H9 (cell line): ENCODE results near the gene RNU6-9. TPM values are rescaled to one million over a fixed set of nuclear protein-coding genes. Genes with fewer than 3 reads are reported as not detected.

ENCODE experiments used
- DNase-seq: peaks from one replicate; pipeline ENCODE4 v3.0.0-alpha.2; 2017
- H2AFZ ChIP-seq: one replicate; pipeline ENCODE4 v1.6.1; 2013; ENCODE audit warnings: mild to moderate bottlenecking, low read length, control low read depth, moderate library complexity
- H2AK5ac ChIP-seq: 2 replicates; pipeline ENCODE4 v1.6.1; 2013; ENCODE audit warnings: low read length, control low read depth, mixed read lengths; ENCODE audit not compliant: insufficient read length
- H2BK120ac ChIP-seq: one replicate; pipeline ENCODE4 v1.6.1; 2013; ENCODE audit warnings: low read depth, mild to moderate bottlenecking, low read length, control low read depth, inconsistent platforms; ENCODE audit not compliant: poor library complexity, severe bottlenecking
- H2BK12ac ChIP-seq: 2 replicates; pipeline ENCODE4 v1.6.1; 2013; ENCODE audit warnings: low read length, control low read depth, mixed read lengths, low read depth; ENCODE audit not compliant: insufficient read length
- H2BK15ac ChIP-seq: 2 replicates; pipeline ENCODE4 v1.6.1; 2013; ENCODE audit warnings: low read depth, low read length, control low read depth
- H2BK20ac ChIP-seq: one replicate; pipeline ENCODE4 v1.6.1; 2013; ENCODE audit warnings: low read depth, mild to moderate bottlenecking, low read length, control low read depth, inconsistent platforms; ENCODE audit not compliant: poor library complexity, severe bottlenecking
- H2BK5ac ChIP-seq: 2 replicates; pipeline ENCODE4 v1.6.1; 2013; ENCODE audit warnings: low read length, control low read depth, mixed read lengths; ENCODE audit not compliant: insufficient read length
- H3K14ac ChIP-seq: 2 replicates; pipeline ENCODE4 v1.6.1; 2013; ENCODE audit warnings: low read length, control low read depth; ENCODE audit not compliant: insufficient read depth
- H3K18ac ChIP-seq: 2 replicates; pipeline ENCODE4 v1.6.1; 2013; ENCODE audit warnings: low read depth, mild to moderate bottlenecking, mixed read lengths, low read length, control low read depth; ENCODE audit not compliant: insufficient read length
- H3K23ac ChIP-seq: 2 replicates; pipeline ENCODE4 v1.6.1; 2013; ENCODE audit warnings: low read length, control low read depth, mixed read lengths, low read depth; ENCODE audit not compliant: insufficient read length
- H3K23me2 ChIP-seq: 2 replicates; pipeline ENCODE4 v1.6.1; 2013; ENCODE audit warnings: low read depth, mild to moderate bottlenecking, mixed read lengths, low read length, control low read depth; ENCODE audit not compliant: insufficient read length, poor library complexity, severe bottlenecking
- H3K27ac ChIP-seq: 2 replicates; pipeline ENCODE4 v1.5.1; 2013; ENCODE audit warnings: low read length, control low read depth, mixed read lengths, low read depth; ENCODE audit not compliant: insufficient read length
- H3K27me3 ChIP-seq: 2 replicates; pipeline ENCODE4 v1.6.1; 2013; ENCODE audit warnings: low read length, control low read depth, inconsistent platforms; ENCODE audit not compliant: insufficient read depth
- H3K4ac ChIP-seq: 2 replicates; pipeline ENCODE4 v1.6.1; 2013; ENCODE audit warnings: low read depth, mild to moderate bottlenecking, control low read depth, inconsistent platforms, low read length, moderate library complexity
- H3K4me1 ChIP-seq: 2 replicates; pipeline ENCODE4 v1.6.1; 2013; ENCODE audit warnings: low read length, control low read depth, inconsistent platforms; ENCODE audit not compliant: insufficient read depth
- H3K4me2 ChIP-seq: 2 replicates; pipeline ENCODE4 v1.6.1; 2013; ENCODE audit warnings: low read length, control low read depth, mixed read lengths; ENCODE audit not compliant: insufficient read length, insufficient read depth
- H3K56ac ChIP-seq: 2 replicates; pipeline ENCODE4 v1.6.1; 2013; ENCODE audit warnings: low read depth, mild to moderate bottlenecking, mixed read lengths, low read length, control low read depth; ENCODE audit not compliant: insufficient read length
- H3K79me1 ChIP-seq: 2 replicates; pipeline ENCODE4 v1.6.1; 2013; ENCODE audit warnings: low read depth, mild to moderate bottlenecking, moderate library complexity, low read length, control low read depth, inconsistent platforms; ENCODE audit not compliant: insufficient read depth, poor library complexity, severe bottlenecking
- H3K79me2 ChIP-seq: 2 replicates; pipeline ENCODE4 v1.6.1; 2013; ENCODE audit warnings: low read length, control low read depth, inconsistent platforms; ENCODE audit not compliant: insufficient read depth
- H3K9ac ChIP-seq: 2 replicates; pipeline ENCODE4 v1.6.1; 2013; ENCODE audit warnings: low read length, control low read depth, mixed read lengths; ENCODE audit not compliant: insufficient read length; ENCODE audit errors: extremely low read depth
- H3K9me3 ChIP-seq: one replicate; pipeline ENCODE4 v1.6.1; 2013; ENCODE audit warnings: low read depth, low read length, inconsistent platforms; ENCODE audit not compliant: control insufficient read depth
- H3T11ph ChIP-seq: one replicate; pipeline ENCODE4 v1.6.1; 2013; ENCODE audit warnings: mild to moderate bottlenecking, low read length, control low read depth, inconsistent platforms
- H4K20me1 ChIP-seq: one replicate; pipeline ENCODE4 v1.6.1; 2013; ENCODE audit not compliant: control insufficient read depth, insufficient read length, insufficient read depth
- H4K5ac ChIP-seq: 2 replicates; pipeline ENCODE4 v1.6.1; 2013; ENCODE audit warnings: low read depth, mild to moderate bottlenecking, mixed read lengths, low read length, control low read depth; ENCODE audit not compliant: insufficient read length
- H4K8ac ChIP-seq: replicated peaks from 2 replicates; pipeline ENCODE4 v1.6.1; 2013; ENCODE audit warnings: low read length, control low read depth, mixed read lengths, low read depth; ENCODE audit not compliant: insufficient read length
- H4K91ac ChIP-seq: 2 replicates; pipeline ENCODE4 v1.6.1; 2013; ENCODE audit warnings: low read depth, mild to moderate bottlenecking, moderate library complexity, mixed read lengths, low read length, control low read depth; ENCODE audit not compliant: insufficient read length
- H3K27ac Mint-ChIP-seq, 3 experiments: 2 replicates in 2 of 3; 3 replicates in 1 of 3; pipeline ENCODE4 v1.8.0; 2020 to 2021; ENCODE audit warnings: mixed read lengths in 3 of 3, mild to moderate bottlenecking in 1 of 3, moderate library complexity in 1 of 3
- H3K27me3 Mint-ChIP-seq: 2 replicates; pipeline ENCODE4 v1.8.0; 2021; ENCODE audit warnings: low read depth, mild to moderate bottlenecking, moderate library complexity, mixed read lengths
- H3K36me3 Mint-ChIP-seq, 3 experiments: 2 replicates in 2 of 3; 3 replicates in 1 of 3; pipeline ENCODE4 v1.8.0; 2020 to 2021; ENCODE audit warnings: low read depth in 3 of 3, mixed read lengths in 3 of 3; ENCODE audit not compliant: insufficient read depth in 1 of 3
- H3K4me1 Mint-ChIP-seq, 2 experiments: 2 replicates each; pipeline ENCODE4 v1.8.0; 2020; ENCODE audit warnings: mixed read lengths in 2 of 2
- H3K4me3 Mint-ChIP-seq, 2 experiments: 2 replicates in 1 of 2; 3 replicates in 1 of 2; pipeline ENCODE4 v1.8.0; 2020 to 2021; ENCODE audit warnings: mild to moderate bottlenecking in 2 of 2, mixed read lengths in 2 of 2, moderate library complexity in 1 of 2
- H3K9me3 Mint-ChIP-seq, 2 experiments: 2 replicates in 1 of 2; 3 replicates in 1 of 2; pipeline ENCODE4 v1.8.0; 2020; ENCODE audit warnings: mild to moderate bottlenecking in 2 of 2, mixed read lengths in 2 of 2, moderate library complexity in 1 of 2
- WGBS: extraction: QIAGEN DNeasy Blood & Tissue Kit; methylation state at CpG from one replicate; pipeline ENCODE4 v1.1.7; 2013; ENCODE audit warnings: missing lambda C conversion rate, low lambda C conversion rate, mixed read lengths; ENCODE audit not compliant: insufficient read length; ENCODE audit errors: extremely low coverage; 5-methylcytosine and 5-hydroxymethylcytosine counted together
- total RNA-seq: library from RNA; stranded (reverse); gene quantifications from 2 replicates; pipeline ENCODE4 v1.2.1, GENCODE V29; 2021
- TF ChIP-seq, protein P1 (sequence below): fragments of 200-600 bp; sonication (generic); conservative IDR thresholded peaks from 3 replicates; pipeline ENCODE4 v1.8.0; 2021; ENCODE audit warnings: antibody characterized with exemption, mild to moderate bottlenecking

The RNU6-9 gene
- total RNA-seq, 1 experiment from 2014 or later = not detected

DNA sequence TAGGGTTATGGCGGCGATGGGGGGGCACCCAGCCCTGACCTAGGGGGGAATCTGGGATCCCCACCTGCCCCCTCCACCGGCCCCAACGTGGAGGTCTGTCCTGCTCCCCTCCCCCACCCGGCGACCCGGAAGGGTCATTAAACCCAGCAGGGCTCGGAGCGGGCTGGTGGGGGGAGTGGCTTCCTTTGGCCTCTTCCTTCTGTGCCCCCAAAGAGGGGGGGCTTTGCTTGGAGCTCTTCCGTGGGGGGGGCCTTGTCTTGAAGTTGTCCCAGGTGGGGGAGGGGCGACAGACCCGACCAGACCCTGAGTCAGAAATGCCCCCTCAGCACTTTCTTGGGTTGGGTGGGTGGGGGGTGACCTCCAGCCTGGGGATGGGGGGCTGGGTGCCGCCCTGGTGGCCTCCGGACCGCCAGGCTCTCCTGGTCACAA lies 34.1 kb downstream of the RNU6-9 start:
- peak overlapping the region; percentile 35 for H3K4me2 ChIP-seq
- no peaks in the 10 kb centered on the region; the same call in 1 of the 2 replicates for H3K79me2 ChIP-seq
- H3K4me1 ChIP-seq = no peaks in the 10 kb centered on the region
- no peaks in the 10 kb centered on the region for H3K9me3 ChIP-seq
- no peak overlapping the region for H3K56ac ChIP-seq
- no peak overlapping the region for H3K18ac ChIP-seq
- H2AK5ac ChIP-seq = no peak overlapping the region
- no peaks in the 10 kb centered on the region for H3K79me1 ChIP-seq
- no peak overlapping the region for H4K91ac ChIP-seq
- no peak overlapping the region for H2BK12ac ChIP-seq
- peaks cover 4 to 16% of the 10 kb centered on the region in 2 experiments for H3K4me1 Mint-ChIP-seq
- peaks cover 7 to 30% (median 23%) of the 10 kb centered on the region in 3 experiments for H3K36me3 Mint-ChIP-seq
- DNase-seq = peak; percentile 55
- H3K23ac ChIP-seq = no peak overlapping the region
- no peak overlapping the region for H3K9ac ChIP-seq
- no peaks in the 10 kb centered on the region for H4K20me1 ChIP-seq
- H3K27me3 Mint-ChIP-seq = peaks cover 7% of the 10 kb centered on the region
- TF ChIP-seq, protein P1, sequence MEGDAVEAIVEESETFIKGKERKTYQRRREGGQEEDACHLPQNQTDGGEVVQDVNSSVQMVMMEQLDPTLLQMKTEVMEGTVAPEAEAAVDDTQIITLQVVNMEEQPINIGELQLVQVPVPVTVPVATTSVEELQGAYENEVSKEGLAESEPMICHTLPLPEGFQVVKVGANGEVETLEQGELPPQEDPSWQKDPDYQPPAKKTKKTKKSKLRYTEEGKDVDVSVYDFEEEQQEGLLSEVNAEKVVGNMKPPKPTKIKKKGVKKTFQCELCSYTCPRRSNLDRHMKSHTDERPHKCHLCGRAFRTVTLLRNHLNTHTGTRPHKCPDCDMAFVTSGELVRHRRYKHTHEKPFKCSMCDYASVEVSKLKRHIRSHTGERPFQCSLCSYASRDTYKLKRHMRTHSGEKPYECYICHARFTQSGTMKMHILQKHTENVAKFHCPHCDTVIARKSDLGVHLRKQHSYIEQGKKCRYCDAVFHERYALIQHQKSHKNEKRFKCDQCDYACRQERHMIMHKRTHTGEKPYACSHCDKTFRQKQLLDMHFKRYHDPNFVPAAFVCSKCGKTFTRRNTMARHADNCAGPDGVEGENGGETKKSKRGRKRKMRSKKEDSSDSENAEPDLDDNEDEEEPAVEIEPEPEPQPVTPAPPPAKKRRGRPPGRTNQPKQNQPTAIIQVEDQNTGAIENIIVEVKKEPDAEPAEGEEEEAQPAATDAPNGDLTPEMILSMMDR = no peak
- H3T11ph ChIP-seq = no peak overlapping the region
- H3K27me3 ChIP-seq = no peaks in the 10 kb centered on the region
- peak overlapping the region; percentile 78 to 91 for H3K4me3 Mint-ChIP-seq
- no peak overlapping the region for H4K5ac ChIP-seq
- H2BK15ac ChIP-seq = no peak overlapping the region
- no peak overlapping the region for H4K8ac ChIP-seq
- no peak overlapping the region for H3K14ac ChIP-seq
- H2BK120ac ChIP-seq = no peak overlapping the region
- no CpG with 5 or more reads among the region's 15 CpGs for WGBS
- no peak overlapping the region for H2AFZ ChIP-seq
- H3K9me3 Mint-ChIP-seq = no peaks in the 10 kb centered on the region
- no peak overlapping the region for H2BK5ac ChIP-seq
- H3K23me2 ChIP-seq = peaks cover 3% of the 10 kb centered on the region
- H3K27ac ChIP-seq = no peak overlapping the region
- no peak overlapping the region for H3K4ac ChIP-seq
- no peak overlapping the region for H2BK20ac ChIP-seq
- H3K27ac Mint-ChIP-seq = no peak overlapping the region
